ENCODE data around the gene MAT1A.
"Not testable (repeated sequence)": the region's sequence is repeated elsewhere in the genome, so short reads cannot be mapped to it uniquely, and the experiment has no call there.

MAT1A gene

GRCh38 chr10:80265740-80266512 is 23.5 kb downstream of the MAT1A start:
- TF ChIP-seq ZFX (IDR thresholded peaks at IDR 0.05; ENCODE audit: borderline replicate concordance) (no peak), CTCF (IDR thresholded peaks at IDR 0.05) (no peak)
- H3K27ac ChIP-seq: no peak overlapping the region

GRCh38 chr10:80264081-80265056 is 25.1 kb downstream of the MAT1A start:
- no peak for TF ChIP-seq CTCF (IDR thresholded peaks at IDR 0.05)
- no peak for TF ChIP-seq ZFX (IDR thresholded peaks at IDR 0.05; ENCODE audit: borderline replicate concordance)
- H3K27ac ChIP-seq: no peak overlapping the region

GRCh38 chr10:80261316-80262030 is 28.0 kb downstream of the MAT1A start:
- TF ChIP-seq ZFX (IDR thresholded peaks at IDR 0.05; ENCODE audit: borderline replicate concordance) (no peak), CTCF (IDR thresholded peaks at IDR 0.05) (no peak)

GRCh38 chr10:80260295-80261243 is 28.9 kb downstream of the MAT1A start:
- peak; percentile 94 for TF ChIP-seq CTCF (IDR thresholded peaks at IDR 0.05)
- TF ChIP-seq ZFX (IDR thresholded peaks at IDR 0.05; ENCODE audit: borderline replicate concordance): no peak
- no peak overlapping the region for H3K27ac ChIP-seq

More at GRCh38 chr10:80261316-80262030, 28.0 kb downstream of the MAT1A start:
- H3K27ac ChIP-seq: no peak overlapping the region

GRCh38 chr10:80259405-80259871 is 30.0 kb downstream of the MAT1A start:
- no peak for TF ChIP-seq CTCF (IDR thresholded peaks at IDR 0.05)
- no peak for TF ChIP-seq ZFX (IDR thresholded peaks at IDR 0.05; ENCODE audit: borderline replicate concordance)
- no peak overlapping the region for H3K27ac ChIP-seq

GRCh38 chr10:80256798-80257197 is 32.7 kb downstream of the MAT1A start:
- H3K27ac ChIP-seq: not testable (repeated sequence)
- TF ChIP-seq CTCF (IDR thresholded peaks at IDR 0.05): peak; percentile 57

- H3K27ac ChIP-seq: not testable (repeated sequence)
Measured at GRCh38 chr10:80254726-80255125, 34.7 kb downstream of the MAT1A start.

- H3K27ac ChIP-seq: not testable (repeated sequence)
Measured at GRCh38 chr10:80253963-80254271, 35.5 kb downstream of the MAT1A start.

Measured in 22Rv1 (cell line).